CD4-positive, alpha-beta T cell treated with Interleukin-10 for 1 hour (primary cell): ENCODE results near the gene GFI1.
A peak's percentile ranks its signal among the peaks of the same experiment; 100 is the strongest.

ENCODE experiments used
- DNase-seq: peaks from one replicate; pipeline ENCODE4 v3.0.0-alpha.2; 2020

The GFI1 gene

DNA sequence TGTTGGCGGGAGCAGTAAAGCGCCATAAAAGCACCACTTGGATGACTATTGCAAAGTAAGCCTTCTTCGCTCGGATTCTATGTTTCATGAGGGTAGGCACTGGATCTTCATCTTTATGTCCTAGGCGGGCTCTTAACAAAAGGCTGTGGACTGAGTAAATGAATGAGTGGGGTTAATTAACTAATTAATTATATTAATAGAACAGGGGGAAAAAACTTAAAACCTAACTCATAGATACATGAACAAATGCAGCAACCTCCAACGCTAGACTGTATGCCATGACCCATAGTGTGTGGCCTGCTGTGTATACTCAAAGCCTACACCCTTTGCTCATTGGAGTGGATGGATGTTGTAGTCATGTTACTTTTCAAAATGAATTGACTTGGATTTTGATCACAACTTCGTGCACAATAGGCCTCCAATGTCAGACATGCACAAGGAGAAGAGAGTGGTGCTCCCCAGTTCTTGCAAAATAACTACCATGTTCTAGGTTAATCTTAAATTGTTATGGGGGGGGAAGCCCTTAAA, 417 bp upstream of the GFI1 start:
- no peak for DNase-seq

DNA sequence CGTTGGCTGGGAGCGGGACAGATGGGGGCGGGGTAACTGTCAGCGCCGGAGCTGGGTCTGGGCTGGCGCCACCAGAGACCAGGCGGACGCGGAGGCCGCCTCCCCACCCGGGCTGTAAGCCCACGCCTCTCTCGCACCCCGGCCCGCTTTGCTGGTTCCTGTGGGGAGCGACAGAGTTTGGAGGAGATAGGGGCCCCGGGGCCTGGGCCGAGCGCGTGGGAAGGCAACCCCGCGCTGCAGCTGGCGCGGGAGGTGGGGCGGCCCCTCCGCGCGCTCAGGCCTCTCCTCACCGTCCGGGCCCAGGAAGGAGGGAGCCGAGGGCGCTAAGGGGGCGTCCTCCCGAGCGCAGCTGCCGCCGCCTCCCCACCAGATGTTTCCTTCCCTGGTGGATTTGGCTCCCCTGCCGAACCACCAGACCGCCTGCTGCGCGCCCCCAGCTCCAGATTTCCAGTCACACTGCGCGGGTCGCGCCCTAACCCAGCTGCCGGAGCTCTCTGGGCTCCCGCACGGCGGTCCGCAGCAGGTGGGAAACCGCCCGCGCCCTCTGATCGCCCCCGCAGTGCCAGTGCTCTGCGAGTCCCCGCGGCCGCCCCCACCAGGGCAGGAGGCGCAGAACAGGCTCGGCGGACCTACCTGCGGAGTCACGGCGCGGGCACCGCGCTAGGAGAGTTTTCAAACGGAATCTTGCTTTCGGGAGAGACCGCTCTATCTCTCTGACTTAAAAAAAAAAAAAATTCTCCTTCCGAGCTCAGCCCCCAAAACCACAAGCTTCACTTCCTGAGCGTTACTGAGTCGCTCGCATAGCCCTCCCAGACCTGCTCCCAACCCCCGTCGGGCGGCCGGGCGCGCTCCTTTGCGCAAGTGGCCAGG, 1.1 kb downstream of the GFI1 start:
- peak; percentile 82 for DNase-seq

DNA sequence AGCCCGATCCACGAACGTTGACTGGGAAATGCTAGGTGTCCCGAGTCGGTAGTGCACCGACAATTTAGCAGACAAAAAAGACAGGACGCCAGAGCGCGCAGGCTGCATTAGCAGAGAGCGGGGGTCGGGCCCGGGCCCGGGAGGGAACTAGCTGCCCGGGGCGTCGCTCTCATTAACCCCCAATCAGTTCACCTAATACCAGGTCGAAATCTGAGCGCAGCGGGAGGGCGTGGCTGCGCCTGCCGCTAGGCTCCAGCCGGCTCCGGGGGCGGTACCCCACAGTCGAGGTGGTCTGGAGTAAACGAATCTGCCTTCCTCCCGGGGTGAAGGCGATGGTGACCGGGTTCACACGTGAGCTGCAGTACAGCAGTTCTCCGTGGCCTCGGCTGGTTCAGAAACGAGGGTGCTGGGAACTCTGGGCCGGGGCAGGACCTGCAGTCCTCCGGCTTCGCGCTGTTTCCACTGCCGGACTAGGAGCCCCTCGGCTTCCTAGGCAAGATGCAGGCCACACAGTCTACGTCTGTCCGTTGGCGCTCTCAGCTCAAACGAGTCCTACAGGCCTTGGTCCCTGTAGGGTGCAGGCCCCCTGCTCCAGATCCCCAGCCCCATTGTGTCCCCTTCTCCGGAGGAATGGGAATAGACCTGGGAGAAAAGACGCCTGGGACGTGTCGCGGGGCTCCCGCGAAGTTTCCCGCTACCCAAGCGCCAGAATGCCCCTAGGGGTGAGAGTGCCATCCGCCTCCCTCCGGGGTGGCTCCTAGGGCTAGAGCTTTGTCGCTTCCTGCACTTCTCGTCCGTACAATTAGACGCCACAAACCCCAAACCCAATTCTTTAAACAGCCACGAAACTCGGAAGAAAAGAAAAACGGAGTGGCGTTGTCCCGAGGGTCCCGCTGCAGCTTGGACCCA, 2.0 kb downstream of the GFI1 start:
- DNase-seq, result peak; percentile 61

DNA sequence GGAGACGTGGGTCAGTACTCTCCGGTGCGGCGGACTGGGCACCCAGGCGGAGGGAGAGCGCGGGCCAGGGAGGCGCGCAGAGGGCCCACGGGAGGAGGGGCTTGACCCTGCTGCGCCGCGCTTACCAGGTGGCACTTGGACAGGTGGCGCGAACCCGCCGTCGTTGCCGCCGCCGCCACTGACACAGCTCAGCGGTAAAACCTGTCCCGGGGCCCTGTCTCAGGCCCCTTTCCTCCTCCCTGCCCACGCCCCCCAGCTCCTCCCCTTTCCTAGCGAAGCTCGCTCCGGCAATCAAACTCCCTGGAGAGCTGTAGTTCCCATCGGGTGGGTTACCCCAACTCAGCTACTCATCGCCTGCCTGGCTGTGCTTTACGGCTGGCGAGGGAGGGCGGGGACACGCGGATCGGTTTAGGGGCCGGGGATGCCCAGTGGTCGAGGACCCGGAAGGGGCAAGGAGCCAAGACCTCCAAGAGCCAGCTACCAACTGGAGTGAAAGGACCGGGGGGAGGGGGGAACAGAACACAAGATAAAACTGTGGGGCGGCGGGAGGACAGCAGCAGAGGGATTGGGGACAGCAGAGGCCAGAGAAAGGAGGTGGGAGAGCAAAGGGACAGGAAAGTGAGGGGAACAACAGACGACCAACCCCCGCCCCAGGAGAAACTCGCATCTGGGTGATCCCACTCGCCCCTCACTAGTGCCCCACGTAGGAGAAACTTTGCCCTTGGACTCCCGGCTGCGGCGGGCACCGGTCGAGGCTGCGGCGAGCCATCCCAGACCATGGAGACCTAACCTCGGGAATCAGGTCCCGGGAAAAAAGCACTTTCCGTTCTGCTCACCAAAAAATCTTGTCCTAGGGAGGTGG, 2.9 kb downstream of the GFI1 start:
- DNase-seq, result peak; percentile 43

DNA sequence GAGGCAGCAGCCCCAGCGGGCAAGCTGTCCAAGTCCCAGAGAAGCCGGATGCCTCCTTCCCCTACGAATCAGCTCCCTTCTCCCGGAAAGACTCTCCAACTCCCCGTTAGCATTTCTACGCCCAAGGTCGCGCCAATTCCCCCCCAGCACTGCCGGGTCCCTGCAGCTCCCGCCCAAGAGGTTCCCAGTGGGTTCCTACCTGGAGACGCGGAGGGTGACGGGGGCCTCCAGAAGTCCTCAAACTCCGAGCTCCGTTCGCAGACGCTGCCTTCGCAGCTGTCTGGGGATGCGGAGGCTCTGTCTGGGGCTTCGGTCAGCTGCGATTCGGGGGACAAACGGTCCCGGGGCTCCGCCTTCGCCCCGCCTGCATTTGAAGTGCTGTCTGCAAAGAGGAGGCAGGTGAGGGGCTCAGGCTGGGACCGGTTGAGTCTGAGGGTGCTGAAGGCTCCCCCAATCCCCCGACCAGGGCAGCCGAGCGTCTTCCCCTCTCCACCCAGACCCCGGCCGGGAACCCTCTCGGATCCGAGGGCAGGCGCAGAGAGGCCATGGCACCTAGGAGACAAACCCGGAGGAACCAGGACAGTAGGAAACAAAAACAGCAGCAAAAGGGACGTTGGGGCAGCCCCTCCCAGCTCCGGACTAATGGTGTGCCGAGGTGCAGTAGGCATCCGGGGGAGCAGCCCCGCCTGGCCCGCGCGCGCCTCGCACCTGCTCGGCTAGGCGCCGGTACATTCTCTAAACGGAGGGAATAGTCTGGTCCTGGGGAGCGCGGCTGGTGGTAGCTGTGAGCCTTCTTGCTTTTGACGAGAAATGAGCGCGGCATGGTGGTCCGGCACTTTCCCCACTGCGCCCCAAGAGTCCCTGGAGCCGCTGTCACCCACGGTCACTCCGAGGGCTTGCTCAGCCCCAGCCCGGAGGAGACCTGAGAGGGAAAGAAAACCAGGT, 3.8 kb downstream of the GFI1 start:
- DNase-seq, result peak; percentile 35

DNA sequence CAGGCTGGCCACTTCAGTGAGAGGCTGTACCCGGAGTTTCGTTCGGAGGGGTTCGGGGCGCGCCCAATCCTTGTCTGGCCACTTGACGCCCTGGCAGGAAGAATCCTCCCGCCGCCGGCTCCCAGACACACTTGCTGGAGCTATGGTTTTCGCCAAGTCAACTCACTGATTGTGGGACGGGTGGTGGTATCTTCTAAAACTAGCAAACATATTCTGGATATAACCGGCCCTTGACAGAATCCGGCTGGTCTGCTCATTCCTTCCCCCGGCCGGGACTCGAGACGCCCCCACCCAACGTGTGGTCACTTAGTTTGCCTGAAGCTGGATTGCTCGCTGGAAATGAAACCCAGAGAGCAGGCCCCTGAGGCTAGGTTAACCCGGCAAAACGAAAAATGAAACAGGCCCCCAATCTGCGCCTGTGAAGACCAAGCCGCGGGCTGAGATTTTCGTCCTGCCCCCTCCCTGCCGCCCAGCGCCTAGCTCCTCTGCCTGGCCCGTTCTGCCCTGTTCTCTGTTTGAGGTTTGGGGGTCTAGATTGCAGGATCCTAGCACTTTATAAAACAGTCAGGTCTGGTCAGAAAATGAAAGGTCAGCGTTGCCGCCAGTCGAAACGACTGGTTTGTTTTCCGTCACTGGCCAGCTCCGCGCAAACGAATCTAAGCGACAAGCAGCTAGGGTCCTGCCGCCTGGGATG, 4.6 kb downstream of the GFI1 start:
- DNase-seq, result no peak

DNA sequence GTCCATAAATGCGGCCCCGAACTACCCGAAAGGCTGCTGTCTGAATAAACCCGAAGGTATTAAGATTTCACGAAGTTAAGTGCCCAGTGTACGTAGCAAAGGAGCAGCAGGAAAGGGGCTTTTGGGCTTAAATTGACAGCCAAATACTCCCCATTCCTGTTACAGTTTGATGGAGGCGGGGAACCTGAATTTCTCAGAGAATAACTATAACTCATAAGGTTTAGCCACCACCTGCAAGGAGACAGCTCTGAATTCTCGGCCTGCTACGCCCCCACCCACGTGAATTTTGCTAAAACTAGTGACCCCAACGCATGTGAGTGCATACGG, 5.2 kb downstream of the GFI1 start:
- no peak for DNase-seq

DNA sequence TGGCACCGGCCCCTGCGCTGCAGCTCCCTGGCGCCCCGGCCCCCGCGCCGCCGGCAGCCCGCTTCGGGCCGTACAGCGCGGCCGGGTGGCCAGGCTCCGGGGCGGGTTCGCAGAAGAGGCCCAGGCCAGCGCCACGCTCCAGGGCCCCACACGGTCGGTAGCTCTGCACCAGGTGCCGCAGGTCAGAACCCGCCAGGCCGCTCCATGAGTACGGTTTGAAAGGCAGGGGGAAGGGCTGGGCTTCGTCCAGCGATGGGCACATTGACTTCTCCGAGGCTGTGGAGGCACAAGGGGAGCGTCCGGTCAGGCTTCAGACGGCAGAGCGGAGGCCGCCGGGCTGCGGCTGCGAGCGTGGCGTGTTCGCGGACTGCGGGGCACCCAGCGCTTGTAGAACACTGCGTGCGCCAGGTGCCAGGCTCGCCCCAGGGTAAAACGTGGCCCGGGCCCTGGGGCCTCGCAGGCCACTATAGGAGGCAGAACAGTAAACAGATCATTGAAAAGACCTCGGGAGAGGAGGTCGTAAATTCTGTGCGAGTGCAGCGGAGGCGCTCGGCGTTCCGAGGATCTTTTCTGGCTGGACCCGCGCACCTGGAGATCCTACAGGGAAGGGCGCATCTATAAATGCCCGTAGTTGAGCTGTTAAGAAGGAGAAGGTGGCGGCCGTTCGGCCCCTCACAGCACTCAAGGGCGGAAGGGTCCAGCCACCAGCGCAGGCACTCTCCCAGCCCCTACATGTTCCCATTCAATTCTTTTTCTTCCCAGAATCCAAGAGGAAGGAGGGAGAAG, 5.7 kb downstream of the GFI1 start:
- DNase-seq, result no peak

DNA sequence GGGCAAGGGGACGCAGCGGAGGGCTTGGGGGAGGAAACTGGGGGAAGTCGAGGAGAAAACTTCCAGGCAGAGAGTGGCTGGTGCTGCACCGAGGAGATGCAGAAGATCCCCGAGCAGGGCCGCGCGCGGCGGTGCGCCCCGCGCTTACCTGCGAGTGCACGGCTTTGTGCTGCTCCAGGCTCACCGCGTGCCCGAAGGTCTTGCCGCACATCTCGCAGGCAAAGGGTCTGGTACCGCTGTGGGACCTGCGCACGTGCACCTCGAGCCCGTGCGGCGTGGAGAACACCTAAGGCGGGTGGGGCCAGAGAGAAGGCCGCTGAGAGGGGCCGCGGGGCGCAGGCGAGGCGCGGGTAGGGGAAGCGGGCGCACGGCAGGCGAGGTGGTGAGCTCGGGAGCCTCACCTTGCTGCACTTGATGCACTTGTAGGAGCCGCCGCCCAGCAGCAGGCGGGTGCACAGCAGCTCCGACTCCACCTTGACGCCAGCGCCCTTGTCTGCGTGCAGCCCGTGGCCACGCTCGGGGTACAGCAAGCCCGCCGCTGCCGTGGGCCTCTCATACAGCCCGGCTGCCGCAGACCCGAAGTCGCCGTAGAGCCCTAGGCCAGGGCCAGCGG, 6.4 kb downstream of the GFI1 start:
- DNase-seq, result no peak

DNA sequence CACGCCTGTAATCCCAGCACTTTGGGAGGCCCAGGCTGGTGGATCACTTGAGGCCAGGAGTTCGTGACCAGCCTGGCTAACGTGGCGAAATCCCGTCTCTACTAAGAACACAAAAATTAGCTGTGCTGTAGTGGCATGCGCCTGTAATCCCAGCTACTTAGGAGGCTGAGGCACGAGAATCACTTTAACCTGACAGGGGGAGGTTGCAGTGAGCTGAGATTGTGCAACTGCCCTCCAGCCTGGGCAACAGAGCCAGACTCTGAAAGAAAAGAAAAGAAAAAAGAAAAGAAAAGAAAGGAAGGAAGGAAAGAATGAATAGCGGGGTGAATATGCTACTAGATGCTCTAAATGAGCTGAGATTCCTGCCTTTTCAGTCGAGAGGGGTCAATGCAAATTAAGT, 7.1 kb downstream of the GFI1 start:
- DNase-seq, result no peak

DNA sequence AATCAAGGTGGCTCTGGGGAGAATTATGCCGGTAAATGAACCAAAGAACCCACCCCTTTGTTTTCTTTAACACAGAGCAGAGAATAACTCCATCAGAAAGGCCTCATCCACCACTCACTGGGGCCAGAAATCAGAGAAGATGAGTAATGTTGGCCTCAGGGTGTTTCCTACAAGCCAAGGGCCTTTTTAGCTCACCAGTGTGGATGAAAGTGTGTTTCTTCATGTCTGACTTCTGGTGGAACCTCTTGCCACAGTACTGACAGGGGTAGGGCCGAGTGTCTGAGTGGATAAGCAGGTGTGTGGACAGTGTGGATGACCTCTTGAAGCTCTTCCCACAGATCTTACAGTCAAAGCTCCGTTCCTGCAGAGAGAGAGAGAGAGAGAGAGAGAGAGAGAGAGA, 8.3 kb downstream of the GFI1 start:
- no peak for DNase-seq

DNA sequence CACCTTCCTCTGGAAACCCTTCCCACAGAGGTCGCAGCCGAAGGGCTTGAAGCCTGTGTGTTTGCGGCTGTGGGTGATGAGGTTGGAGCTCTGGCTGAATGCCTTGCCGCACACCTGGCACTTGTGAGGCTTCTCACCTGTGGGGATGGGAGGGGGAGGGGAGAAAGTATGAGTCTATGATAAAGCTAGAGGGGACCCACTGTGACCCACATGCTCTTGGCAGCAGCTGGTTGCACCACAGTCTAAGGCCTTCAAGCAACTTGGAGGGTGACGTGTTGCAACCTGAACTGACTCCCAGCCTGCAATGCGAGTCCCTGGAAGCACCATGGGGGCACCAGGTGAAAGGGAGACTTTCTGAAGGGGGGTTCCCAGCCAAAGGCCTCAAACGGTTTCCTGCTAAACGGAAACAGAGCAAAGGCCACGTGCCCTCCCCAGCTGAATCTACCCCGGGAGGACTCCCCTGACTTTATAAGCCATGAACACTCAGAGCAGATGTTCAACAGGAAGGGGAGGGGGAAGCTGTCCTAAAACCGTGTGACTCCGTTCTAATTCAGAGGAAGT, 10.6 kb downstream of the GFI1 start:
- DNase-seq, result peak; percentile 74

DNA sequence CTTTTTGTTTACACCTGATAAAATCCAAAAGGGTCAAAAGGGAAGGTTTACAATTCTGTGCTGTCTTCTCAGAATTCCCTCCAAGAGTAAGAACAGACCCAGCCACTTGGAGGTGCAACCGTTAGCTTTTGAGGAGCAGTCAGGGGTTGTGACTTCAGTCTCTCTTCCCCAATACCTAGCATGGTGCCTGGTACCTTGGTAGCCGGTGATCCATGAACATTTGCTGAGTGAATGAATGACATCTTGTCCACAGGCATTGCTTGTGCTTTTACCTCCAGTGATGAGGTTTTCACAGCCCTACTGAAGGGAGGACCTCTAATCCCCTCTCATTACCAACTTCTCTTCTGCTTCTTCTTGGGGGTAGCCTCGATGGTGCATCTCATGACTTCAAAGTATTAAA, 11.7 kb downstream of the GFI1 start:
- DNase-seq, result no peak

DNA sequence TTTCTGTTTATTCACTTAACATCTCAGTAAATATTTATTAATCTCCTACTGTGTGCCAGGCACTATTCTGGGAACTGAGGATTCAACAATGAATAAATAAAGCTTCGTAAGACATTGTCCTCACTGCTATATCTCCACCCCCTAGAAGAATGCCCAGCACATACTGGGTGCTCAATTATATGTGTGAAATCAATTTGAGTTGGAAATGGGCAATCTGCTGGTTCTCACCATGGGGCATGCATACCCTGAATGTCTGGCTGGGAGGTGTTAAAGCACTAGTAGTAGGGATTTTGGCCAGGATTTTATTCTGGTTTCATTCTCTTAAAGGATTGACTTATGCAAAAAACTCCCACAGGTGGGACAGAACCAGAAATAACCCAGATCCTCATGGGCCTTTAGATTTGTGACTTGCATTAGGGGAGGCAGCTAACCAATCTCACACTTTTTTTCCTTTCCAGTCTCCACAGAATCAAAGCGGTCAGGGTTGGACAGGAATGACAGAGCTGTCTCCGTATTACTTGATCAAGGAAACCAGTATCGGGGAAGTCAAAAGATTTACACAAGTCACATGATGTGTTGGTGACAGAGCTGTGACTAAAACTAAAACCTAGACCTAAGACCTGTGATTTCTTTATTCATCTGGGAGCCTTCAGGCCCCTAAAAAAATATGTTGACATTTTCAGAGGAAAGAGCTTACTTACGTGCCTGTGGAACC, 12.8 kb downstream of the GFI1 start:
- DNase-seq, result no peak

DNA sequence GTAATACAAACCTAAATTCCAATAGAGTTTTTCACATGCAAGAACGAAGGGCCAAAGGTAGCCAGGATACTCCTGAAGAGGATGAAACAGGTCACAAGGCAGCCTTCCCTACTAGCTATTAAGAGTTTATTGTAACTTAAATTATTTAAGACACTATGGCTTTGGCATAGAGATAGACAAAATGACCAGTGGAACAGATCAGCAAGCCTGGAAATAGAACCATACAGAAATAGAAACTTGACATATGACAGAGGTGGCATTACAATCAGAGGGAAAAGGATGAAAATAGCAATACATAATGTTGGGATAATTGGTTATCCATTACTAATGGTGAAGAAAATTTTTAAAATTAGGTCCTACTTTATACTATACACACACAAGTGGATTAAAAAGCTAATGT, 16.5 kb downstream of the GFI1 start:
- DNase-seq, result no peak

DNA sequence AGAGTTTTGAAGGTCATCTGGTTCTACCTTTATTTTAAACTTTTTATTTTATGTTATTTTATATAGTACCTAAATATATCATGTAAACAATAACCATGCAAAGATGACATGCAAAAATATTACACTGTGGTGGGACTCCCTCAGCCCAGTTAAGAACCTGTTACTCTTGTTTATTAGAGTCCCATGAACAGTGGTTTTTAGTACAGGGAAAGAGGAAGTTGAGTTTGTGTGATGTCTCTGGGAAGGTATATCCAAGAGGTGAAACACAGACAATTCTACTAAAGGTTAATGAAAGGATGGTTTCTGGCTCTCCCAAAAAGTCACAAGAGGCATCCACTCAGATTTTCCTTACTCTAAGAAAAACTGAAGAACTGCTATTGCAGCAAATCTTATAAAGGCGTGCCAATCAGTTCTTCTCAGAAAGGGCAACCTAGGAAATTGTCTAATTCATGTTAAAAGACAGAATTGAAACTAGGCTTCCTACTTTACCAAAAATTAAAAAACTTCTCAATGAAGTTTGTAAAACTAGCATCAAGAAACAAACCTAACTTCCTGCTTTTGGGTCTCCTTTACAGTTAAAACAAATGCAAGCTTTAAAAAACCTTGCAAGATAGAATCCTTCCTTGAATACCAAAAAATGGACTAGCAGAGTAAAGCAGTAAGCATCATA, 19.9 kb downstream of the GFI1 start:
- no peak for DNase-seq

DNA sequence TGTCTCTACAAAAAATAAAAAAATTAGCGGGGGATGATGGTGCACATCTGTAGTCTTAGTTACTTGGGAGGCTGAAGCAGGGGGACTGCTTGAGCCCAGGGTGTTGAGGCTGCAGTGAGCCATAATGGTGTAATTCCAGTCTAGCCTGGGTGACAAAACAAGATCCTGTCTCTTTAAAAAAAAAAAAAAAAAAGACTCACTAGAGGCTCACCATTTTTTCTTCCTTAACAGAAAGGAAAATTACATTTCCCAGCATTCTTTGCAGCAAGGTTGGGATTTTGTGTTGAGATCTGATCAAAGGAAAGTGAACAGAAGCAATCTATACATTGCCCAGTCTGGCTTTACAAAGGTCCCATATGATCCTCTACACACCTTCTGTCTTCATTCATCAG, 21.5 kb downstream of the GFI1 start:
- DNase-seq, result no peak

DNA sequence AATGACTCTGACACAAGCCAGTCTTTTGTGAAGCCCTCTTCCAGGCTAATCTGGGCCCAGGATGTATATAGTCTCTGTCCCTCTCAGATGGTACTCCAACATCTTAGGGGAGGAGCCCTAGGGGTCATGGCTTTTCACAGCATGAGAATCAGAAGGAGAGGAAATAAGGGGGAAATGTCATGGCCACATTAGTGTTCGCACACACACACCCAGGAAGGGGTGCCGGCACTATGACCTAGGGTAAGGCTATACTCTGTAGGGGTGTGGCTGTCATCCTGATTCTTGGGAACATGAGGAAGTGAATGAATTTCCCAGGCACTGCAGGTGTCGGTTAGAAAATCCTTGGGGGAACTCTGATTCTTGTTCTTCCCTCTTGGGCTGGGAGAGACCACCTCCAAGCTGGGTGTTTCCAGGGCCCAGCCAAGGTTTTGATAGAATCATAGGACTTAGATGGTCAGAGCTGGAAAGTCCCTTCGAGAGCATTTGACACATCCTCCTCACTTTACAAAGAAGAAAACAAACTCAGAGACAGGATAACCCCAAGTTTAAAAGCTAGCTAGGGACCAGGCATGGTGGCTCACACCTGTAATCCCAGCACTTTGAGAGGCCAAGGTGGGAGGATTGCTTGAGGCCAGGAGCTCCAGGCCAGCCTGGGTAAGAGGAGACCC, 22.0 kb downstream of the GFI1 start:
- DNase-seq, result no peak
